HEK293T (cell line): ENCODE measurements around the gene ERG28.

Source experiments
- BHLHE40 ChIP-seq: fragments of 450-650 bp; IDR thresholded peaks from 2 replicates; pipeline ENCODE4 v1.6.1; 2016; ENCODE audit warnings: mild to moderate bottlenecking, moderate library complexity, borderline replicate concordance
- FOXA1 ChIP-seq: fragments of 450-650 bp; IDR thresholded peaks from 2 replicates; pipeline ENCODE4 v1.6.1; 2016; ENCODE audit warnings: mild to moderate bottlenecking
- FOXK2 ChIP-seq: fragments of 450-650 bp; IDR thresholded peaks from 2 replicates; pipeline ENCODE4 v1.6.1; 2016; ENCODE audit warnings: mild to moderate bottlenecking
- FOXM1 ChIP-seq: fragments of 450-650 bp; IDR thresholded peaks from 2 replicates; pipeline ENCODE4 v1.6.1; 2017; ENCODE audit warnings: mild to moderate bottlenecking, borderline replicate concordance
- LEF1 ChIP-seq: fragments of 450-650 bp; IDR thresholded peaks from 2 replicates; pipeline ENCODE4 v1.6.1; 2017; ENCODE audit warnings: mild to moderate bottlenecking, borderline replicate concordance
- NFRKB ChIP-seq: fragments of 450-650 bp; IDR thresholded peaks from 2 replicates; pipeline ENCODE4 v1.6.1; 2016; ENCODE audit warnings: mild to moderate bottlenecking, moderate library complexity
- SP1 ChIP-seq: fragments of 450-650 bp; IDR thresholded peaks from 2 replicates; pipeline ENCODE4 v1.6.1; 2017
- SUZ12 ChIP-seq: fragments of 450-650 bp; IDR thresholded peaks from 2 replicates; pipeline ENCODE4 v1.6.1; 2016; ENCODE audit warnings: mild to moderate bottlenecking
- TARDBP ChIP-seq: fragments of 450-650 bp; IDR thresholded peaks from 2 replicates; pipeline ENCODE4 v1.6.1; 2016
- ZNF384 ChIP-seq: fragments of 450-650 bp; IDR thresholded peaks from 2 replicates; pipeline ENCODE4 v1.6.1; 2016

DNA sequence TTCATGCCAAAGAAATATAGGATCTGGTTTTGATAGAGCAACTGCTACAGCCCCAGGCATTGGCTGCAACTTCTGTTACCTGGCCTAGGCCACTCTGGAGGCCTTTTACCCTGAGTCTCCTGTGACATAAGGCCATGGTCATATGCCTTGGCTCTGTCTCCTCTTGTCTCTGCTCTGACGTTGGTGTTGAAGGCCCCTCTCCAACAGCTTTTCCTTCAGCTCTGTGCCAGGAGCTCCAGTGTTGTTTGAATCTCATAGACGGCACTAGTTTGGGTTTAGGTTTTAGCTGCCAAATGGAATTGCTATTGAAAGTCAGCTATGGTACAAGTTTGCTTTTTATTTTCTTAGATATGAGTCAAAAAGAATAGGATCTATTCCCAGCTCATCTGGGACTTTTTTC lies 41.4 kb upstream of the ERG28 start:
- TF ChIP-seq SP1: no peak
- no peak for TF ChIP-seq FOXM1
- no peak for TF ChIP-seq FOXK2
- no peak for TF ChIP-seq SUZ12
- no peak for TF ChIP-seq TARDBP
- no peak for TF ChIP-seq LEF1
- no peak for TF ChIP-seq NFRKB
- TF ChIP-seq BHLHE40: no peak
- TF ChIP-seq ZNF384: no peak
- no peak for TF ChIP-seq FOXA1
